Liver (tissue), 3 donors: Measurements from ENCODE around the gene EEFSEC.

Experiments
- JUND ChIP-seq, 2 donors: IDR thresholded peaks; 2 replicates each; pipeline ENCODE4 v1.6.1; 2016; ENCODE audit warnings: antibody characterized with exemption in 2 of 2
- TAF1 ChIP-seq: conservative IDR thresholded peaks from 2 replicates; pipeline ENCODE4 v1.6.1; 2016; ENCODE audit warnings: antibody characterized with exemption, mild to moderate bottlenecking
- TF ChIP-seq, protein P1 (sequence below): fragments of 150-350 bp; IDR thresholded peaks from 2 replicates; pipeline ENCODE4 v1.5.1; 2017; ENCODE audit warnings: improper control_type of control experiment, low read depth, low read length; ENCODE audit not compliant: missing input control
- TF ChIP-seq, protein P2 (sequence below): IDR thresholded peaks from 2 replicates; pipeline ENCODE4 v1.6.1; 2016; ENCODE audit warnings: antibody characterized with exemption
- TF ChIP-seq, protein P3 (sequence below): IDR thresholded peaks from 2 replicates; pipeline ENCODE4 v1.6.1; 2016; ENCODE audit warnings: antibody characterized with exemption, mild to moderate bottlenecking
- donor health status: healthy.
- donor health status: healthy.

- TF ChIP-seq, protein P1, sequence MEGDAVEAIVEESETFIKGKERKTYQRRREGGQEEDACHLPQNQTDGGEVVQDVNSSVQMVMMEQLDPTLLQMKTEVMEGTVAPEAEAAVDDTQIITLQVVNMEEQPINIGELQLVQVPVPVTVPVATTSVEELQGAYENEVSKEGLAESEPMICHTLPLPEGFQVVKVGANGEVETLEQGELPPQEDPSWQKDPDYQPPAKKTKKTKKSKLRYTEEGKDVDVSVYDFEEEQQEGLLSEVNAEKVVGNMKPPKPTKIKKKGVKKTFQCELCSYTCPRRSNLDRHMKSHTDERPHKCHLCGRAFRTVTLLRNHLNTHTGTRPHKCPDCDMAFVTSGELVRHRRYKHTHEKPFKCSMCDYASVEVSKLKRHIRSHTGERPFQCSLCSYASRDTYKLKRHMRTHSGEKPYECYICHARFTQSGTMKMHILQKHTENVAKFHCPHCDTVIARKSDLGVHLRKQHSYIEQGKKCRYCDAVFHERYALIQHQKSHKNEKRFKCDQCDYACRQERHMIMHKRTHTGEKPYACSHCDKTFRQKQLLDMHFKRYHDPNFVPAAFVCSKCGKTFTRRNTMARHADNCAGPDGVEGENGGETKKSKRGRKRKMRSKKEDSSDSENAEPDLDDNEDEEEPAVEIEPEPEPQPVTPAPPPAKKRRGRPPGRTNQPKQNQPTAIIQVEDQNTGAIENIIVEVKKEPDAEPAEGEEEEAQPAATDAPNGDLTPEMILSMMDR: no peak
- TF ChIP-seq, protein P2, sequence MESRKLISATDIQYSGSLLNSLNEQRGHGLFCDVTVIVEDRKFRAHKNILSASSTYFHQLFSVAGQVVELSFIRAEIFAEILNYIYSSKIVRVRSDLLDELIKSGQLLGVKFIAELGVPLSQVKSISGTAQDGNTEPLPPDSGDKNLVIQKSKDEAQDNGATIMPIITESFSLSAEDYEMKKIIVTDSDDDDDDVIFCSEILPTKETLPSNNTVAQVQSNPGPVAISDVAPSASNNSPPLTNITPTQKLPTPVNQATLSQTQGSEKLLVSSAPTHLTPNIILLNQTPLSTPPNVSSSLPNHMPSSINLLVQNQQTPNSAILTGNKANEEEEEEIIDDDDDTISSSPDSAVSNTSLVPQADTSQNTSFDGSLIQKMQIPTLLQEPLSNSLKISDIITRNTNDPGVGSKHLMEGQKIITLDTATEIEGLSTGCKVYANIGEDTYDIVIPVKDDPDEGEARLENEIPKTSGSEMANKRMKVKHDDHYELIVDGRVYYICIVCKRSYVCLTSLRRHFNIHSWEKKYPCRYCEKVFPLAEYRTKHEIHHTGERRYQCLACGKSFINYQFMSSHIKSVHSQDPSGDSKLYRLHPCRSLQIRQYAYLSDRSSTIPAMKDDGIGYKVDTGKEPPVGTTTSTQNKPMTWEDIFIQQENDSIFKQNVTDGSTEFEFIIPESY: no peak
- TF ChIP-seq TAF1 (no peak), JUND (IDR thresholded peaks at IDR 0.05) (no peak)
- TF ChIP-seq, protein P3, sequence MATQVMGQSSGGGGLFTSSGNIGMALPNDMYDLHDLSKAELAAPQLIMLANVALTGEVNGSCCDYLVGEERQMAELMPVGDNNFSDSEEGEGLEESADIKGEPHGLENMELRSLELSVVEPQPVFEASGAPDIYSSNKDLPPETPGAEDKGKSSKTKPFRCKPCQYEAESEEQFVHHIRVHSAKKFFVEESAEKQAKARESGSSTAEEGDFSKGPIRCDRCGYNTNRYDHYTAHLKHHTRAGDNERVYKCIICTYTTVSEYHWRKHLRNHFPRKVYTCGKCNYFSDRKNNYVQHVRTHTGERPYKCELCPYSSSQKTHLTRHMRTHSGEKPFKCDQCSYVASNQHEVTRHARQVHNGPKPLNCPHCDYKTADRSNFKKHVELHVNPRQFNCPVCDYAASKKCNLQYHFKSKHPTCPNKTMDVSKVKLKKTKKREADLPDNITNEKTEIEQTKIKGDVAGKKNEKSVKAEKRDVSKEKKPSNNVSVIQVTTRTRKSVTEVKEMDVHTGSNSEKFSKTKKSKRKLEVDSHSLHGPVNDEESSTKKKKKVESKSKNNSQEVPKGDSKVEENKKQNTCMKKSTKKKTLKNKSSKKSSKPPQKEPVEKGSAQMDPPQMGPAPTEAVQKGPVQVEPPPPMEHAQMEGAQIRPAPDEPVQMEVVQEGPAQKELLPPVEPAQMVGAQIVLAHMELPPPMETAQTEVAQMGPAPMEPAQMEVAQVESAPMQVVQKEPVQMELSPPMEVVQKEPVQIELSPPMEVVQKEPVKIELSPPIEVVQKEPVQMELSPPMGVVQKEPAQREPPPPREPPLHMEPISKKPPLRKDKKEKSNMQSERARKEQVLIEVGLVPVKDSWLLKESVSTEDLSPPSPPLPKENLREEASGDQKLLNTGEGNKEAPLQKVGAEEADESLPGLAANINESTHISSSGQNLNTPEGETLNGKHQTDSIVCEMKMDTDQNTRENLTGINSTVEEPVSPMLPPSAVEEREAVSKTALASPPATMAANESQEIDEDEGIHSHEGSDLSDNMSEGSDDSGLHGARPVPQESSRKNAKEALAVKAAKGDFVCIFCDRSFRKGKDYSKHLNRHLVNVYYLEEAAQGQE: no peak
Observed at GRCh38 chr3:128356822-128357221, 203.5 kb downstream of the EEFSEC start.
